ENCODE measurements around the gene NIPBL.

NIPBL gene

DNA sequence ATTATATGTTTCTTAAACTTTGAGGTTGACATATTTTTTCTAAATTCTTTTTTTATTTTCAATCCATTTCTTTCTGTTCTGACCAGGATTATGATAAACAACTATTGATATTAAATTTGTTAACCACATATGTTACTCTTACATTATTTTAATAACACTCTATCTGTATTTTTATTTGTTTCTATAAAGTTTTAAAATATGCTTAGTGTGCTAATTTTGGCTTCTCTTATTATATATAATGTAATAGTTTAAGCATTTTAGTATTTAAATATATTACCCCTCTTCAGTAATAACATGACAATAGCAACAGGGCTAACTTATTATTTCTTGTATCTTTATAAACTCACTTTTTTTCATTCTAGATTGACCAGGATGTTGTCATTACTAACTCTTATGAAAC lies 137.8 kb downstream of the NIPBL start:
- no peaks in the 10 kb centered on the region for H4K20me1 ChIP-seq (ENCODE audit: insufficient read depth, low read length)
- no peak overlapping the region for H3K4me2 ChIP-seq (ENCODE audit: low read length)
- H3K36me3 ChIP-seq (ENCODE audit: insufficient read depth, low read length): peaks cover 54% of the 10 kb centered on the region
- H3K9me3 ChIP-seq (ENCODE audit: low read length): no peaks in the 10 kb centered on the region
- H3K27ac ChIP-seq (ENCODE audit: low read depth, low read length, poor library complexity, severe bottlenecking): no peak overlapping the region
- no peaks in the 10 kb centered on the region for H3K27me3 ChIP-seq (ENCODE audit: insufficient read depth, low read length)
- no peaks in the 10 kb centered on the region for H3F3A ChIP-seq (ENCODE audit: insufficient read depth, low read length)
- no peak overlapping the region for H2AFZ ChIP-seq (ENCODE audit: low read length)
- TF ChIP-seq, protein P1, sequence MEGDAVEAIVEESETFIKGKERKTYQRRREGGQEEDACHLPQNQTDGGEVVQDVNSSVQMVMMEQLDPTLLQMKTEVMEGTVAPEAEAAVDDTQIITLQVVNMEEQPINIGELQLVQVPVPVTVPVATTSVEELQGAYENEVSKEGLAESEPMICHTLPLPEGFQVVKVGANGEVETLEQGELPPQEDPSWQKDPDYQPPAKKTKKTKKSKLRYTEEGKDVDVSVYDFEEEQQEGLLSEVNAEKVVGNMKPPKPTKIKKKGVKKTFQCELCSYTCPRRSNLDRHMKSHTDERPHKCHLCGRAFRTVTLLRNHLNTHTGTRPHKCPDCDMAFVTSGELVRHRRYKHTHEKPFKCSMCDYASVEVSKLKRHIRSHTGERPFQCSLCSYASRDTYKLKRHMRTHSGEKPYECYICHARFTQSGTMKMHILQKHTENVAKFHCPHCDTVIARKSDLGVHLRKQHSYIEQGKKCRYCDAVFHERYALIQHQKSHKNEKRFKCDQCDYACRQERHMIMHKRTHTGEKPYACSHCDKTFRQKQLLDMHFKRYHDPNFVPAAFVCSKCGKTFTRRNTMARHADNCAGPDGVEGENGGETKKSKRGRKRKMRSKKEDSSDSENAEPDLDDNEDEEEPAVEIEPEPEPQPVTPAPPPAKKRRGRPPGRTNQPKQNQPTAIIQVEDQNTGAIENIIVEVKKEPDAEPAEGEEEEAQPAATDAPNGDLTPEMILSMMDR (IDR thresholded peaks at IDR 0.05; ENCODE audit: low read length): no peak
- TF ChIP-seq EZH2 (IDR thresholded peaks at IDR 0.05; ENCODE audit: borderline replicate concordance, low read length): no peak
- no peaks in the 10 kb centered on the region for H3K4me1 ChIP-seq (ENCODE audit: insufficient read depth, low read length, severe bottlenecking)
- H3K9ac ChIP-seq (ENCODE audit: low read length): no peak overlapping the region
- H3K9me2 ChIP-seq (ENCODE audit: low read depth, low read length): no peaks in the 10 kb centered on the region
- H3K4me3 ChIP-seq (ENCODE audit: low read depth, low read length, poor library complexity, severe bottlenecking): no peak overlapping the region
- no peaks in the 10 kb centered on the region for H3K79me2 ChIP-seq (ENCODE audit: insufficient read depth, low read length)

DNA sequence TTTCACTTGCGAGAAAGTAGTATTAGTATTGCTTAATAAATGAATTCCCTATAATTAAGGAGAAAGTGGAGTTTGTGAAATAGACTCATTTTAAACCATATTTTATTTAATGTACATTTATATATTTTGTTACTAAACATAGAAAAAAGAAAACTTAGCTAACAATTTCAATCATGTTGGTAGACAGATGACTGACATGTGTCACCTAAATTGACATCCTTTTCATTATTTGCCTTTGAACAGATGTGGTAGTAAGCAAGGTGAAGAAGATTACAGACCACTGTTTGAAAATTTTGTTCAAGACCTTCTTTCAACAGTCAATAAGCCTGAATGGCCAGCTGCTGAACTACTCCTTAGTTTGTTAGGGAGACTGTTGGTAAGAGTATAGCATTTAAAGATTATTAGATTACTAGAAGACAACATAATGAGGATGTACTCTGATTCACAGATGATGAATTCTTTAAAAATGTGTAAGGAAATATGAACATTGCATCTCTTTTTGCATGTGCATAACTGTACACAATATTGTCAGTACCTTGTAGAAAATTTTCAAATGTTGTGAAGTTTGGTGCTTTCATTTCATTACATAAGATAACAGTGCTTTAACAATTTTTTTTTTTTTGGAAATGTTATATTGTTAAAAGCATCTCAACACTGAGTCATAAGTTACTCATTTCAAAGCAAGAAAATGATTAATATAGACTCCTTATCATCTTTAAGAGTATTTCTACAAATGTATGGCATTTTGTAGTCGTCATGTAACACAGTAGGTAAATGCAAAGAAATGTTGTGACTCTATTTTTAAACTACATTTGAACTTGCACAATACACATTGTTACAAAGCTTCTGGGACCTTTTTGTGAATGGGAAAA lies 139.5 kb downstream of the NIPBL start:
- Histone ChIP-seq H3K79me2 (ENCODE audit: insufficient read depth, low read length) (no peaks in the 10 kb centered on the region), H3K4me1 (ENCODE audit: insufficient read depth, low read length, severe bottlenecking) (no peaks in the 10 kb centered on the region), H4K20me1 (ENCODE audit: insufficient read depth, low read length) (no peaks in the 10 kb centered on the region), H3K9me3 (ENCODE audit: low read length) (no peaks in the 10 kb centered on the region), H3K4me2 (ENCODE audit: low read length) (no peak overlapping the region), H3K36me3 (ENCODE audit: insufficient read depth, low read length) (peaks cover 50% of the 10 kb centered on the region; the same call in 1 of the 2 replicates), H3K27ac (ENCODE audit: low read depth, low read length, poor library complexity, severe bottlenecking) (no peak overlapping the region), H3K9me2 (ENCODE audit: low read depth, low read length) (no peaks in the 10 kb centered on the region), H3F3A (ENCODE audit: insufficient read depth, low read length) (no peaks in the 10 kb centered on the region), H3K9ac (ENCODE audit: low read length) (no peak overlapping the region), H2AFZ (ENCODE audit: low read length) (no peak overlapping the region), H3K4me3 (ENCODE audit: low read depth, low read length, poor library complexity, severe bottlenecking) (no peak overlapping the region), H3K27me3 (ENCODE audit: insufficient read depth, low read length) (no peaks in the 10 kb centered on the region)
- TF ChIP-seq, protein P1 (IDR thresholded peaks at IDR 0.05; ENCODE audit: low read length): no peak
- no peak for TF ChIP-seq EZH2 (IDR thresholded peaks at IDR 0.05; ENCODE audit: borderline replicate concordance, low read length)

DNA sequence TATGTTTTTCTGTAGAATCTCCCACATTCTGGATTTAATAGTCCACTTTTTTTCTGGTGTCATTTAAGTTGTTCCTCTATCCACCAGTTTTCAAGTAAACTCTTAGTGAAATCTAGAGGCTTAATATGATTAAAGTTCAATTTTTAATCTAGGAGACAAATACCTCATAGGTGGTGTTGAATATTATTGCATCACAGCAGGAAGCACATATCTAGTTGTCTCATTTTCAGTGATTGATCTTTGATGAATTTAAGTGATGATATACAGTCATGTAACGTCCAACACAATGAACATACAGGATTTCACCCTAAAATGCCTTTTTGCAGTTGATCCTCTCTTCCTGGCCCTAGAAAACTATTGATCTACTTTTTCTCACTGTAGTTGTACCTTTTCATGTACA lies 152.3 kb downstream of the NIPBL start:
- Histone ChIP-seq H2AFZ (ENCODE audit: low read length) (no peak overlapping the region), H3F3A (ENCODE audit: insufficient read depth, low read length) (no peaks in the 10 kb centered on the region), H3K4me1 (ENCODE audit: insufficient read depth, low read length, severe bottlenecking) (no peaks in the 10 kb centered on the region), H4K20me1 (ENCODE audit: insufficient read depth, low read length) (no peaks in the 10 kb centered on the region), H3K4me3 (ENCODE audit: low read depth, low read length, poor library complexity, severe bottlenecking) (no peak overlapping the region), H3K9ac (ENCODE audit: low read length) (no peak overlapping the region), H3K27ac (ENCODE audit: low read depth, low read length, poor library complexity, severe bottlenecking) (no peak overlapping the region), H3K79me2 (ENCODE audit: insufficient read depth, low read length) (no peaks in the 10 kb centered on the region), H3K4me2 (ENCODE audit: low read length) (no peak overlapping the region), H3K27me3 (ENCODE audit: insufficient read depth, low read length) (no peaks in the 10 kb centered on the region), H3K9me2 (ENCODE audit: low read depth, low read length) (no peaks in the 10 kb centered on the region), H3K9me3 (ENCODE audit: low read length) (no peaks in the 10 kb centered on the region), H3K36me3 (ENCODE audit: insufficient read depth, low read length) (peaks cover 73% of the 10 kb centered on the region)
- no peak for TF ChIP-seq EZH2 (IDR thresholded peaks at IDR 0.05; ENCODE audit: borderline replicate concordance, low read length)
- TF ChIP-seq, protein P1 (IDR thresholded peaks at IDR 0.05; ENCODE audit: low read length): no peak
